Right cardiac atrium (tissue), 5 donors: ENCODE data around the gene FOXR1. TPM values are rescaled to one million over a fixed set of nuclear protein-coding genes. Genes with fewer than 3 reads are reported as not detected.
A peak's percentile ranks its signal among the peaks of the same experiment; 100 is the strongest.
"Not testable (repeated sequence)": the region's sequence is repeated elsewhere in the genome, so short reads cannot be mapped to it uniquely, and the experiment has no call there.

Experiments used
- ATAC-seq, 2 donors: fragments of 200-7000 bp; cut with Tn5 transposase; one replicate each; pipeline versions ENCODE4 v1.8.0 to v1.9.1; 2020; ENCODE audit warnings: moderate library complexity in 2 of 2, mild to moderate bottlenecking in 1 of 2
- DNase-seq, 3 donors: peaks; one replicate each; pipeline ENCODE4 v3.0.0-alpha.2; 2020
- H3K27ac ChIP-seq: one replicate; pipeline ENCODE4 v1.5.1; 2013; ENCODE audit warnings: mild to moderate bottlenecking, low read length, control low read depth, moderate library complexity
- H3K27me3 ChIP-seq: one replicate; pipeline ENCODE4 v1.6.1; 2013; ENCODE audit not compliant: control insufficient read depth, insufficient read depth
- H3K4me1 ChIP-seq: one replicate; pipeline ENCODE4 v1.6.1; 2013; ENCODE audit warnings: low read length; ENCODE audit not compliant: control insufficient read depth, insufficient read depth
- H3K4me3 ChIP-seq: one replicate; pipeline ENCODE4 v1.5.1; 2013; ENCODE audit warnings: low read length, control low read depth
- H3K9me3 ChIP-seq: one replicate; pipeline ENCODE4 v1.6.1; 2013; ENCODE audit warnings: low read length; ENCODE audit not compliant: control insufficient read depth
- WGBS: extraction: QIAGEN DNeasy Blood & Tissue Kit; methylation state at CpG from one replicate; pipeline ENCODE4 v1.1.7; 2013; 5-methylcytosine and 5-hydroxymethylcytosine counted together
- intact Hi-C, 4 donors: fragments of 100-400 bp; cut with DNase I; formaldehyde crosslinking; loops; one replicate each; pipeline versions ENCODE4 v1.11.0 to v1.14.0; 2022 to 2023
- polyA plus RNA-seq: library from polyadenylated mRNA; stranded (reverse); fragments of 200-250 nt; gene quantifications from one replicate; pipeline ENCODE4 v1.2.3, GENCODE V29; 2013
- total RNA-seq, 4 donors: library from RNA; stranded (reverse); fragmentation: NEBNext Ultra II Directional; extraction: Animal tissue kit (Norgen Biotek cat#: 25700); gene quantifications; one replicate each; pipeline ENCODE4 v1.2.1, GENCODE V29; 2021
- donor health status: healthy with polysubstance abuse.
- donor health status: DM: no; HTN: yes; CAD: no.
- donor health status: DM: no; HTN: no; CAD: no.
- donor health status: DM: no; HTN: yes; CAD: no; lungs with severe emphysema.
- donor health status: DM: yes; HTN: yes; CAD: no.

The FOXR1 gene
- total and polyA plus RNA-seq, 5 donors: not detected

DNA sequence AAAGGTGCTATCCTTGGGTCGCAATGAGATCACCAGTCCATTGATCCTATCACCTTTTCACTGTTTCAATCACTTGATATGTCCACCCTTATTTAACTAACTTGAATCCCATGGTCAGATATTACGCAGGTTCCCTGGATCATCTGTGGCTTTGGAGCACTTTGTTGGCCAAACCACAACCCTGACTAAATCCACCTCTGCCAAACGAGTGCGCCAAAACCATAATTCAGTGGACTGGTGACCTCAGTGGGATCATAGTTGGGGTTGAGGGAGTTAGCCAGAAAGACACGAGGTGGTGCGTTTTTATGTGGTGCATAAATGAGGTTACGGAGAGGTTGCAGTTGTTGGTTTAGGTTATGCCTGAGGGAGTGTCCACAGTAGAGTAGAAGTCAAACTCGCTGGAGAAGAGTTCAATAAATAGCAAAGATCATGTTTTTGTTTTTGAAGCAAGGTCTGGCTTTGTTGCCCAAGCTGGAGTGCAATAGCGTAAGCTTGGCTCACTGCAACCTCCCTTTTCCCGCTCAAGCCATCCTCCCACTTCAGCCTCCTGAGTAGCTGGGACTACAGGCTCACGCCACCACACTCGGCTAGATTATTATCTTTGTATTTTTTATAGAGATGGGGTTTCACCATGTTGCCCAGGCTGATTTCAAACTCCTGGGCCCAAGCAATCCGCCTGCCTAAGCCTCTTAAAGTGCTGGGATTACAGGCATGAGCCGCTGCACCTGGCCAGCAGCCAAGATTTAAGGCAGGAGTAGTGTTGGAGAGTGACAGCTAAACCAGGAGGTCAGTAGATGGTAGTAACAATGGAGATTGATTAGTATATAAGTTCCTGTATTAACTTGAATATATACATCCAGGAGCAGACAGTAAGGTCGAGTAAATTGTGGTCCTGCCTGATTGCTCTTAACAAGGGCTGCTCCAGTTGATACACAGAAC lies 4.5 kb downstream of the FOXR1 start:
- 81% methylated on average over 15 of the region's 15 CpGs for WGBS
- intact Hi-C loops: no loop called here
- DNase-seq (no peak), ATAC-seq (no peak)
- H3K27me3 ChIP-seq: no peaks in the 10 kb centered on the region
- no peak overlapping the region for H3K4me3 ChIP-seq
- no peak overlapping the region for H3K27ac ChIP-seq
- peaks cover 1% of the 10 kb centered on the region for H3K4me1 ChIP-seq
- no peaks in the 10 kb centered on the region for H3K9me3 ChIP-seq

DNA sequence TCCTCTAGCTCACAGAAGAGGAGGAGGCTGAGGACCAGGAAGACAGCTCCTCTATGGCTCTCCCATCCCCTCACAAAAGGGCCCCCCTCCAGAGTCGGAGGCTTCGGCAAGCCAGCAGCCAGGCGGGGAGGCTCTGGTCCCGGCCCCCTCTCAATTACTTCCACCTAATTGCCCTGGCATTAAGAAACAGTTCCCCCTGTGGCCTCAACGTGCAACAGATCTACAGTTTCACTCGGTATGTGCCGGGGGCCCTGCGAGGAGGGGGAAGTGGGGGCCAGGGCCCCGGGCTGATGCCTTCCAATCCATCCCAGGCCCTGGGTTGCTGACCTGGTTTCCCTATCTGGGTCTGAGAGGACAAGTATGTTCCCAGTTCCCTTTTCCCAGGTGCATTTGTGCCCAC lies 7.9 kb downstream of the FOXR1 start:
- Histone ChIP-seq H3K27ac (no peak overlapping the region), H3K9me3 (no peaks in the 10 kb centered on the region), H3K27me3 (no peaks in the 10 kb centered on the region), H3K4me1 (peaks cover 1% of the 10 kb centered on the region), H3K4me3 (no peak overlapping the region)
- intact Hi-C loops: no loop called here
- 49% methylated on average over 9 of the region's 9 CpGs for WGBS
- DNase-seq (no peak), ATAC-seq (peak in 1 of 2 donors; percentile 17)

DNA sequence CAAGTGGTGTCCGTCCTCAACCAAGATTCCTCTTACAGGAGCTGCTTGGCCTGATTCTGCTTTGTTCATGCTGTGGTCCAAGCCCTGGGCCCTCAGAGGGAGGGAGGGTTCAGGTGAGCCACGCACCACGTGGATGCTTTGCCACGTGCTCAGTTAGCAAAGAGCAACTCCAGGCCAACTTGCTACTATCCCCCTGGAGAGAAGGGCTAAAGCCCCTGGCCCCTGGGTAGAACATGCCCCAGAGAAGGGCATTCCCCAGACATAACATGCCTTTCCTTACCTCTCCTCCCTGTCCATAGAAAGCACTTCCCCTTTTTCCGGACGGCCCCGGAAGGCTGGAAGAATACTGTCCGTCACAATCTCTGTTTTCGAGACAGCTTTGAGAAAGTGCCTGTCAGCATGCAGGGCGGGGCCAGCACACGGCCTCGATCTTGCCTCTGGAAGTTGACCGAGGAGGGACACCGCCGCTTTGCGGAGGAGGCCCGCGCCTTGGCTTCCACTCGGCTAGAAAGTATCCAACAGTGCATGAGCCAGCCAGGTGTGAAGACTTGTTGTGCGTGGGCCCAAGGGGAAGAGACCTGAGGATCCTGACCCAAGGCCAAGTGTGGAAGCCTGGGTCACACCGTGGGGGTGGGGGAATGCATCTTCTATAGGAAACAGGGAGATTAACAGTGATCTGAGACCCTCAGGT lies 8.8 kb downstream of the FOXR1 start:
- 11% methylated on average over 21 of the region's 21 CpGs for WGBS
- intact Hi-C loops: no loop called here
- H3K4me3 ChIP-seq: no peak overlapping the region
- ATAC-seq (peak; percentile 79 to 82), DNase-seq (peak; percentile 56 to 83 (median 83))
- no peak overlapping the region for H3K27ac ChIP-seq
- H3K4me1 ChIP-seq: peaks cover 1% of the 10 kb centered on the region
- no peaks in the 10 kb centered on the region for H3K9me3 ChIP-seq
- H3K27me3 ChIP-seq: no peaks in the 10 kb centered on the region

DNA sequence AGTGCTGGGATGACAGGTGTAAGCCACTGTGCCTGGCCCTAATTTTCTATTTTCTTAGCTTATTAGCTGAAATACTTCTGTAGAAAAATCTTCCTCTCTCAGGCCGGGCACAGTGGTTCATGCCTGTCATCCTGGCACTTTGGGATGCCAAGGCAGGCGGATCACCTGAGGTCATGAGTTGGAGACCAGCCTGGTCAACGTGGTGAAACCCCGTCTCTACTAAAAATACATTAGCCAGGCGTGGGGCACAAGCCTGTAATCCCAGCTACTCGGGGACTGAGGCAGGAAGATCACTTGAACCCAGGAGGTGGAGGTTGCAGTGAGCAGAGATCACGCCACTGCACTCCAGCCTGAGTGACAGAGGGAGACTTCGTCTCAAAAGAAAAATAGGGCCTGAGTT lies 12.8 kb downstream of the FOXR1 start:
- H3K27ac ChIP-seq, H3K27me3 ChIP-seq, H3K4me1 ChIP-seq, H3K9me3 ChIP-seq, DNase-seq, ATAC-seq, H3K4me3 ChIP-seq, intact Hi-C loops: not testable (repeated sequence)
- 69% methylated on average over 8 of the region's 8 CpGs for WGBS

DNA sequence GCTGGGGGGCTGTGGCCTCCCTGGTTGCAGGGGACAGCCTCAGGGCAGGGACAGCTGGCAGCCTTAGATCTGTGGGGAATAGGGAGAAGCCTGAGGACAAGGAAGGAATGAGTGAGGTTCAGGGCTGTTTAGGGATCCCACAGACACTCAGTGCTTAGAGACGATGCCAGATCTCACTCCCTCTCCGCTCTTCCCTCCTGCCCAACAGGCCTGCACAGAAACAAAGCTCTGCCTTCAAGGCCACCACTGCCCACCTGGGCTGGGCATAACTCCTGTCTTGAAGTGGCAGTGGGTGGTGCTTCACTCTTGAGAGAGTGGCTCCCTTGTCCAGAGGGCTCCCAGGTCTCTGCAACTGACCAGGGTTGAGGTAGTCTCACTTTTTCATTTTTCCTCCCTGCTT lies 13.3 kb downstream of the FOXR1 start:
- Histone ChIP-seq H3K27me3 (no peaks in the 10 kb centered on the region), H3K9me3 (no peaks in the 10 kb centered on the region), H3K4me1 (peaks cover 1% of the 10 kb centered on the region), H3K4me3 (no peak overlapping the region), H3K27ac (no peak overlapping the region)
- intact Hi-C loops: no loop called here
- ATAC-seq (no peak), DNase-seq (no peak)
- WGBS: 79% methylated on average over 2 of the region's 2 CpGs

DNA sequence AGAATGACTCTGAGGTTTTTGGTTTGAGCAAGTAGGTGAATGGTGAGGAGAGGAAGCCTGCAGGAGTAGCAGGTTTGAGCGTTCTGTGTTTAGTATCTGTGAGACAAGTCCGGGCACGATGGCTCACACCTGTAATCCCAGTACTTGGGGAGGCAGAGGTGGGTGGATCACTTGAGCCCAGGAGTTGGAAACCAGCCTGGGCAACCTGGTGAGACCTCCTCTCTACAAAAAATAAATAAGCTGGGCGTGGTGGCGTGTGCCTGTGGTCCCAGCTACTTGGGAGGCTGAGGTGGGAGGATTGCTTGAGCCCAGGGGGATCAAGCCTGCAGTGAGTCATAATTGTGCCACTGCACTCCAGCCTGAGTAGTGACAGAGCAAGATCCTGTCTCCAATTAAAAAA lies 16.7 kb downstream of the FOXR1 start:
- DNase-seq (no peak), ATAC-seq (no peak)
- intact Hi-C loops: no loop called here
- Histone ChIP-seq H3K9me3 (no peaks in the 10 kb centered on the region), H3K27ac (no peak overlapping the region), H3K4me3 (no peak overlapping the region), H3K4me1 (no peaks in the 10 kb centered on the region), H3K27me3 (no peaks in the 10 kb centered on the region)
- WGBS: 92% methylated on average over 5 of the region's 5 CpGs

DNA sequence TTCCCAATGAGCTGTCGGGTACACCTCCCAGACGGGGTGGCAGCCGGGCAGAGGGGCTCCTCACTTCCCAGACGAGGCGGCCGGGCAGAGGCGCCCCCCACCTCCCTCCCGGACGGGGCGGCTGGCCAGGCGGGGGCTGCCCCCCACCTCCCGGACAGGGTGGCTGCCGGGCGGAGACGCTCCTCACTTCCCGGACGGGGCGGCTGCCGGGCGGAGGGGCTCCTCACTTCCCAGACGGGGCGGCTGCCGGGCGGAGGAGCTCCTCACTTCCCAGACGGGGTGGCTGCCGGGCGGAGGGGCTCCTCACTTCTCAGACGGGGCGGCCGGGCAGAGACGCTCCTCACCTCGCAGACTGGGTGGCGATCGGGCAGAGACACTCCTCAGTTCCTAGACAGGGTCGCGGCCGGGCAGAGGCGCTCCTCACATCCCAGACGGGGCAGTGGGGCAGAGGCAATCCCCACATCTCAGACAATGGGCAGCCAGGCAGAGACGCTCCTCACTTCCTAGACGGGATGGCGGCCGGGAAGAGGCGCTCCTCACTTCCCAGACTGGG lies 20.0 kb downstream of the FOXR1 start:
- H3K27ac ChIP-seq, ATAC-seq, H3K27me3 ChIP-seq, H3K4me3 ChIP-seq, H3K4me1 ChIP-seq, H3K9me3 ChIP-seq, intact Hi-C loops: not testable (repeated sequence)
- 95% methylated on average over 41 of the region's 44 CpGs for WGBS
- peak in 1 of 3 donors; percentile 50 for DNase-seq

- intact Hi-C loops: no loop called here
- peak overlapping the region; percentile 83 for H3K4me3 ChIP-seq
- 13% methylated on average over 22 of the region's 22 CpGs for whole genome bisulfite sequencing
- peak; percentile 19 to 40 for ATAC-seq
- H3K4me1 ChIP-seq: no peaks in the 10 kb centered on the region
- no peaks in the 10 kb centered on the region for H3K9me3 ChIP-seq
- H3K27ac ChIP-seq: peak overlapping the region; percentile 70
- DNase-seq: peak in 1 of 3 donors; percentile 62
- H3K27me3 ChIP-seq: no peaks in the 10 kb centered on the region
These were observed 25.5 kb downstream of the FOXR1 start for GRCh38 chr11:118996926-118997626.

DNA sequence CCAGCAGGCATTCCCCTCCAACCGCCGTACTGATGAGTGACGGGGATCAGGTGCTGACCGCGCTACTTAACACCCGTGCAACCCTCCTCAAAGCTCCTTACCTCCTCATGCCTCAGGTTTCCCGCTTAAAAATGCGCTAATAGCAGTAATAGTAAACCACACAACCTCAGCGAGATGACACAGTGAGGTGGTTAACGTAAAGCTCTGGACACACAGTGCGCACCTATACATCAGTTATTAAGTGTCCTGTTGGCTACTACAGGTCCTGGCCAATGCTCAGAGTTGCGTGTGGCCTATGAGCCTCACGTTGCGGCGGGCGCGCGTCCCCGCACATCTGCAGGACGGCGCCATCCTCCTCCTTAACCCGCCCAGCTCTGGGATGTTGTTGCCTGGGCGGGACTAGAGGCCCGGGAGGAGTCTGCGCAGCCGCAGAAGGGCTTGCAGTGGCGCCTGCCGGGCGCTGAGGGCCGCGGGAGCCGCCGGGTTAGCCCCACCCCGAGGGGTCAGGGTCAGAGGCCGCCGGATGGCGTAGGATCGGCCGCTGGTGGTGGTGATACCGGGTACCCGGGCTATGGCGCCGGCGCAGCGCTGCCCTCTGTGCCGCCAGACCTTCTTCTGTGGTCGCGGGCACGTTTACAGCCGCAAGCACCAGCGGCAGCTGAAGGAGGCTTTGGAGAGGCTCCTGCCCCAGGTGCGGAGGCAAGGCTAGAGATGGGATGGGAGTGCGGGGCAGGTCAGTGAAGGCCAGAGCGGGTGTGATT lies 26.2 kb downstream of the FOXR1 start, which contains the start of gene CENATAC:
TSS of gene CENATAC (plus strand) at position 512 of the 761 bp plus-strand sequence. CDS start at position 572, 60 bp downstream.
- no peaks in the 10 kb centered on the region for H3K27me3 ChIP-seq
- H3K4me1 ChIP-seq: no peaks in the 10 kb centered on the region
- H3K27ac ChIP-seq: peak within 1 kb of the TSS; percentile 90
- under 1% methylated on average over 54 of the region's 54 CpGs for WGBS
- H3K9me3 ChIP-seq: no peaks in the 10 kb centered on the region
- ATAC-seq: peak; percentile 99 to 100
- DNase-seq: peak; percentile 96 to 99 (median 98)
- intact Hi-C loops: no loop called here
- H3K4me3 ChIP-seq: peak within 1 kb of the TSS; percentile 83

GRCh38 chr11:118998388-118998717 lies 26.8 kb downstream of the FOXR1 start:
- Histone ChIP-seq H3K27me3 (no peaks in the 10 kb centered on the region), H3K4me3 (peak overlapping the region; percentile 83), H3K27ac (peak overlapping the region; percentile 90), H3K9me3 (no peaks in the 10 kb centered on the region), H3K4me1 (no peaks in the 10 kb centered on the region)
- ATAC-seq (no peak), DNase-seq (no peak)
- intact Hi-C loops: no loop called here
- WGBS: 3% methylated on average over 19 of the region's 19 CpGs
